Stimulated activated CD4-positive, alpha-beta T cell treated with anti-CD3 and anti-CD28 coated beads, Interleukin-4, amount 100 ng/mL, for 24 hours (primary cell): ENCODE measurements around the gene GPHA2.
A peak's percentile ranks its signal among the peaks of the same experiment; 100 is the strongest.

Experiments
- DNase-seq: peaks from one replicate; pipeline ENCODE4 v3.0.0-alpha.2; 2020

The GPHA2 gene

GRCh38 chr11:64929625-64930024 lies 6.1 kb downstream of the GPHA2 start:
- no peak for DNase-seq

DNA sequence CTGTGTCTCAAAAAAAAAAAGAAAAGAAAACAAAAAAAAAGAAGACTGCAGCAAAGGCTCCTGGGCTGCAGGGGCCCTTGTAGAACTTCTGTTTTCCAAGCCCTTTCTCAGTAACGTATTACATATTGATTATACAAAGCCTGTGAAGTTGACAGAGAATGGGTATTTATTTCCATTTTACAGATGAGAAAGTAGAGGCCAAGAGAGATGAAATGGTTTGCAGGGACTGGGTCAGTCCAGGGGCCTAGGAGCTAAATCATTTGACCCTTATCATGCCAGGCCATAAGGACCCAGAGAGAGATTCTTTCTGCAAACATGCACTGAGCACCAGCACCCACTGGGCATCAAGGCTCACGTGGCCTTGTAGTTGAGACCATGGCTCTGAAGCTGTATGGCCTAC lies 6.7 kb downstream of the GPHA2 start:
- DNase-seq = no peak

- no peak for DNase-seq
Observed at GRCh38 chr11:64926689-64927088, 9.0 kb downstream of the GPHA2 start.

- no peak for DNase-seq
Observed at GRCh38 chr11:64925536-64926436, 9.9 kb downstream of the GPHA2 start.

DNA sequence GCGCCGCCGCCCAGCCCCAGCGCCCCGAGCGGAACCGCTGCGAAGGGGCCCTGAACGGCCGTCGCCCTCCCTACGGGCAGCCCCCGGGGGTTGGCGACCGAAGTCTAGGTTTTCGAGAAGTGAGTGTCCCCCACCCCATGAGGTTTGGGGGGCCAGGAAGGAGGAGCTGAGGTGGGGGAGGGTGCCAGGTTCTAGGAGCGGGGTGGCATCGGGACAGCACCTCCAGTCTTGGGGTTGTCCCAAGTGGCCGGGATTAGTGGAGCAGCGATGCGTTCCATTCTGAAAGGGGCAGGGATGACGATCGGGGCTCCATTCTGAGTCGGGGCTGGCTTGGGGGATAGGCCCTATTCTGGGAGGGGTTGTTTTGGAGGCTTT lies 10.8 kb downstream of the GPHA2 start:
- DNase-seq = no peak

- peak; percentile 90 for DNase-seq
Observed at GRCh38 chr11:64923944-64924909, 11.5 kb downstream of the GPHA2 start, which contains the start of gene PPP2R5B. PPP2R5B (plus strand) TSS chr11:64924689; CDS start chr11:64925735, 1,046 bp downstream.

GRCh38 chr11:64923151-64923661 lies 12.5 kb downstream of the GPHA2 start:
- no peak for DNase-seq

DNA sequence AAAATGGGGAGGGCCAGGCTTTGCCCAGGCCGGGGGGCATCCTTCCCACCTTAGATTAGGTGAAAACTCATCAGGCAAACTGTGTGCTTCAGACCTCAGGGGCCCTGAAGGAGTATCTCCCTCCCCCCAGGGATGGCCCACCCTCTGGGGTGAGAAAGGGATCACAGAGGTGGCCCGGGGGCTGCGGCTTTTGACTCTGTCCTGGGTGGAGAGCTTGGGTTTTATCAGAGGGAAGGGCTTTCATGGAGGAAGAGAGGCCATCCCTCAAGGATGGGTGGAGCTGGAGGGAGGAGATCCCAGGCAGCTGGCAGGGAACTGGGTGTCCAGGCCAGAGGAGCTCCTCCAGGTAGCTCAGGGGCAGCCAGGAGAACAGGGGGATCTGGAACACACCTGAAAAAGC lies 14.3 kb downstream of the GPHA2 start:
- no peak for DNase-seq

GRCh38 chr11:64920124-64920523 lies 15.6 kb downstream of the GPHA2 start:
- DNase-seq = no peak

GRCh38 chr11:64919627-64920026 lies 16.1 kb downstream of the GPHA2 start:
- no peak for DNase-seq

DNA sequence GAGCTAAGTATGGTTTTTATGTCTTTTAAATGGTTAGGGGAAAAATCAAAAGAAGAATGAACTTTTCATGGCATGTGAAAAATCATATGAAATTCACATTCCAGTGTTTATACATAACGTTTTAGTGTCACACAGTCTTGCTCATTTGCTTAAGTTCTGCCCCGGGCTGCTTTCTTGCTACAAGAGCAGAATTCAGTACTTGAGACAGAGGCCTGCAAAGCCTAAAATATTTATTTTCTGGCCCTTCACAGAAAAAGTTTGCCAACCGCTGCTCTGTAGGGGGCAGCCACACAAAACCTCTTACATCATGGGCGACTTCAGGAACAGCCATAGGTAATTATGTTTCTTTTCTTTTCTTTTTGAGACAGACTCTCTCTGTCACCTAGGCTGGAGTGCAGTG lies 17.7 kb downstream of the GPHA2 start:
- DNase-seq = no peak

- DNase-seq = no peak
Observed at GRCh38 chr11:64917663-64917995, 18.1 kb downstream of the GPHA2 start.

DNA sequence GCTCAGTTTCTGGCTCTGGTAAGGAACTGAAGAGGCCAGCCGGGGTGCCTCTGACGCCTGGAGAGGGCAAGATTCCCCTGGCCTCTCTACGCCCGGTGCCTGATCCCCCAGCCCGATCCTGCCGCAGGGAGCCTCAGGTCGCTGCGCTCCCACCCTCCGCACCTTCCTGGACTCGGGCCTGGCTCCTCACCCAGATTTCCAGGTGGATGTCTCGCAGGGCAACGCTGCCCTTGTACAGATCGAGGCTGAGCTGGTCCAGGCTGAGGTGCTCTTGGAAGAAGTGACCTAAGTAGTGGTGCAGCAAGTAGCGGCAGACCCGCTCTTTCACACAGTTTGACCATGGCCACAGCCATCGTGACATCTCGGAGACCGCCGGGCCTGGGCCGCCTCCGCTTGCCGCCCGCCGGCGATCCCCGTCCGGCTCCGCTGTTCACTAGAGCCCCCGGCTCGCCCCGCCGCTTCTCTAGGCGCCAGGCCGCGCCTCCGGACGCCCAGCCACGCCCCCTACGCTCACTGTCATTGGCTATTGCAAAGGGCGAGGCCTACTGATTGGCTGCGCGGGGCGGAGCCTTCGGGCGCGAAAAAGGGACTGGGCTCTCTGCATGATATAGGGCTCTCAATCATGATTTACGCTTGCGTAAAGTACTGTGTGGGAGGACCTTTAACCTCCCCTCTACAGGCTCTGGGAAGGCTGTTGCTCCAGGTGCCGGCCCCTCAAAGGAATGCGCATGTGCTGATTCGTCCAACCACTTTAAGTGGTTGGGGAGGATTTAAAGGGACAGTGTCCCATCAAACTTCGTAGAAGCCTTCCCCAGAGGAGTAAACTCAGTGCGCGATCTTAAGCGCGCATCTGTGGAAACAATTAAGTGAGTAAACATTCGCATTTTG lies 18.7 kb downstream of the GPHA2 start, which contains the start of gene ATG2A:
Gene ATG2A (minus strand): TSS at position 435 of the 888 bp plus-strand sequence. CDS start 74 bp downstream, at position 361.
- DNase-seq = peak; percentile 99

DNA sequence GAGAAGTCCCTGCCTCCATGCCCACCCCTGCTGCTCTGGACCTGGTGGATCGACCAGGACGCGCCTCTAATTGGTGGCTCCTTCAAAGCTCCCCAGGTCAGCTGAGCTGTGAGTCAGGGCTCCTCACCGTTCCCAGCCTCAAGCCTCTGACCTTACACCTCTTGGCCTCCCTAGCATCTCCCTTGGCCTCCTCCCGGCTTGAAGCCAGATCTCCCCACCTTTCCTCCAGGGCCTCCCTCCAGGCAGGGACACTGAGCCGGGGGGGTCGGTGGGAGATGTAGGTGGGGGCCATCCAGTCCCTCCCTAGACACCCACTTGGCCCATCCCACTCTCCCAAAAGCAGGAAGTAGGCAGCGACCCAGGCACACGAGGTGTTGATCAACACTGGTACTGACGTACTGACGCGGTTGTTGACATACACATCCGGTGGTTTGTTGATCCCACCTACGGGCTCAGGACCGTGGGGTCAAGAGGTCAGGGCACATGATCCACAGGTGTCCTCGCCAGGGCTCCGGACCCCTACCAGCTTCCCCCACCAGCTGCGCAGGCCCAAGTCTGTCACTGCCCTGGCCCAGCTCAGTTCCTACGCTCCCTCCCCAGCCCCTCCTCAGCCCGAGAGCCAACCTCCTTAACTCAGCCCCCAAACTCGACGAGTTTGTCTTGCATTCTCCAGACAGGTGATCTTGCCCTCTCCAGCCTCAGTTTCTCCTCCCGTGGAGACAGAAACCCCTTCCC lies 19.5 kb downstream of the GPHA2 start:
- DNase-seq = peak; percentile 39

DNA sequence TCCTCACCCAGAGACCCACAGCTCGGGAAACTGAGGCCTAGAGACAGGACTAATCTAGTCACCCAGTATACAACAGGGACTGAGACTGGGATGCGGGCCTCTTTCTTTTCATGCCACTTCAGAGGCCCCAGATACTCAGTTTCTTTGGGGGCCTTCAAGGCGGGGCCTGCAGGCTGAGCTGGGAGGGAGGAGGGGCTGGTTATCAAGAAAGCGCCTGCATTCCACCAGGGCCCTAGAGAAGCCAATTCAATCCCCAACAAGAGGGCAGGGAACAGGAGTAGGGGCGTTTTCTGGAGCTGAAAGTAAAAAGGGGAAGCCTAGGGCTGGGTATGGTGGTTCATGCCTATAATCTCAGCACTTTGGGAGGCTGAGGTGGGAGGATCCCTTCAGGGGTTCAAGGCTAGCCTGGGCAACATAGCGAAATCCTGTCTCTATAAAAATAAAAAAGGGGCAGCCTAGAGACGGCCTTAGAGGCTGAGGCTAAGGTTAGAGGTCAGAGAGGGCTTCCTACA lies 20.3 kb downstream of the GPHA2 start:
- no peak for DNase-seq

DNA sequence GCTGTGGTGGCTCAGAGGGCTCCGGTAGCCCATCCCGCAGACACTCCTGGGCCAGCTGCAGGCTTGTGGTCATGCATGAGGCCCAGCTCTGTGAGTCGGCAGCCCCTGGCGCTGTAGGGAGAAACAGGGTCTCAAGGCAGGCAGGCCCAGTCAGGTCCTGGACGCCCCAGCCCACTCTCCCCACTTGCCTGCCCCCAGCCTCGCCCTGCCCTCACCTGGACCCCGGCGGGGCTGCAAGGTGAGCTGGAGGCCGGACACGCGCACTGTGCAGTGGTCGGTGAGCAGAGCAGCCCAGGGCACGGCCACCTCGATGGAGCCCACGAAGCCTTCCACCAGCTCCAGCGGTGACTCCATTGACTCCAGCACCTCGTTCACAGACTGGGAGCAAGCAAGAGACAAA lies 21.6 kb downstream of the GPHA2 start:
- no peak for DNase-seq

DNA sequence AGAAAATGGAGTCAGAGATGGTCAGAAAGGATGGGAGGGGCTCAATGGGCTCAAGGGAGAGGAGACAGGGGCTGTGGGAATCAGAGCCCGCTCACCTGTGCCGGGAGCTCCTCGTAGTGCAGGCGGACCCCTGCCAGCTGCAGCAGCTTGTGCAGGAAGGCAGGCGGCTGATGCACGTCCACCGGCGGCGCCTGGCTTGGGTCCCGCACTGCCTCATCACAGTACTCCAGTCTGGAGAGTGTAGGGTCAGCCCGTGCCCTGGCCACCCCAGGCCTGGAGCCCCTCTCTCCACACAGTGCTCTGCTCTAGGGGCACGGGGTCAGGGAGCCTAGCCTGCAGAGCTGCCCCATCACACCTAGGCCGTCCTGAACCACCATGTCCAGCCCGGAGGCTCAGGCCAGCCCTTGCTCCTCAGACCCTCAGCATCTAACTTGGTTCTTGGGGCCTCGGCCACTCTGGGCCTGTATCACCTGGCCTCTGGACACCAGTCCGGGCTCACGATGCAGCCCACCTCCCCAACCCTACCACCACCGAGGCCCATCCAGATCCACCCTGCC lies 22.4 kb downstream of the GPHA2 start:
- no peak for DNase-seq

DNA sequence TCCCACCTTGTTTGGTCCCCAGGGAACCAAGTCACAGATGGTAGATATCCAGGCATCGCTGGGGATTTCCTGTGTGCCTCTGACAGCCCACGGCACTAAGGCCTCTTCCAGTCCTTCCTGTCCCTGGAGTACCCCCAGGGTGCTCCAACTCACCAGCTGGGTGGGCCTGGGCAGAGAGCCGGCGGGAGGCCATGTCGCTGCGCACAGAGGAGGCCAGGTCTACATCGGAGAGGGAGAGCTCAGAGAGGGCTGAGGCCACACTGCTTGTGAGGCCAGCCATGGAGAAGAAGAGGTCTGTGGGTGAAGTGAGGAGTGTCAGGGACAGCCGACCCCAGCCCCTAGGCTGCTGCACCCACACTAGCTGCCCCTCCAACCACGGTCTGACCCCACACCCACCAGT lies 24.0 kb downstream of the GPHA2 start:
- no peak for DNase-seq

DNA sequence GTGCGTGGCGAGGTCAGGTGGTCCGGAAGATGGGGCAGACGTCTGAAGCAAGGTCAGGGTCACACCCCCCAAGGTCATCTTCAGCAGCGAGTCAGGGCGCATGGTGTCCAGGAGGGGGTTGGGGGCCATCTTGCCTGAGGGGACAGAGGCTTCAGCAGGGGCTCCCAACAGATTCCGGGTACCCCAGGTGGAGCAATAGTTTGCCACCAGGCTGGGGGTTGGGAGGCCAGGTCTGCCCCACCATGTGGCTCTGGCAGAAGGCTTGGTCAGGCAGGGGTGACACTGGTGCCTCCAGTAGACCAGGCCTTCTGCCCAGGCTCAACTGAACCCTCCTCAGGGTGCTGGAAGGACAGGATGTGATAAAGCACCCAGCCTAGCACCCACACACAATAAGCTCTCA lies 24.6 kb downstream of the GPHA2 start:
- DNase-seq = no peak

DNA sequence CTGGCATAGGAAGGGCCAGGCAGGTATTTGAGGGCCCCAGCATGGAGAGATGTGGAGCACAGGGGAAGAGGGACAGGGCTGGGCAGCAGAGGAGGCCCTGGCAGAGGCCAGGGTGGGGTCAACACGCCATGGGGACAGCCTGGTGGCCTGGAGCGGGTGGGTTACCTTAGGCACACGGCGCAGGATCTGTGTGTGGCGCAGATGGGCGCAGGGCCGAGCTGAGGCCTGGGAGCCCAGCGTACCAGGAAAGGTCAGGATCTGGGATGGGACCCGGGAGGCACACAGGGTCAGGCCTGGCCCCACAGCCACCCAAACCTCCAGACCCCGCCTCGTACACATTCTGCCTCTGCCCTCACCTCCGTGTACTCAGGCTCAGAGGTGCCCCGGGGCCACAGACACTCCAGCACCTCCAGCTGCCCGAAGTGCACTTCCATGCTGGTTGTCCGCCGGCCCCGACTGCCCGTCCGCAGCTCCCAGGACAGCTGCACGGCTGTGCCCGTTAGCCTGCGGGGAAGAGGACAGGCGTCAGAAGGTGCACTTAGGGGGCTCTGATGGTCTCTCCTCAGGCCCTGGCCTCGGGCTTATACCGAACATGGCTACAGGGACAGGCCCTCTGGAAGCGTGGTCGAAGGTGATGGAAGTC lies 25.1 kb downstream of the GPHA2 start:
- no peak for DNase-seq
